Right lobe of liver (tissue), 6 donors: Measurements from ENCODE around the gene B3GALT6. TPM values are rescaled to one million over a fixed set of nuclear protein-coding genes. Genes with fewer than 3 reads are reported as not detected.

Experiments used
- ATAC-seq, 4 donors: fragments of 200-7000 bp; cut with Tn5 transposase; one replicate each; pipeline ENCODE4 v1.9.1; 2020; ENCODE audit warnings: mild to moderate bottlenecking in 4 of 4, moderate library complexity in 4 of 4
- DNase-seq, 3 donors: peaks; one replicate each; pipeline ENCODE4 v3.0.0-alpha.2; 2020
- H3K27ac ChIP-seq, 3 donors: fragments of 200-600 bp; one replicate each; pipeline ENCODE4 v1.8.0; 2022
- H3K27me3 ChIP-seq, 2 donors: fragments of 200-600 bp; one replicate each; pipeline ENCODE4 v1.8.0; 2022
- H3K36me3 ChIP-seq, 4 donors: fragments of 200-600 bp; sonication (generic) in 1 of 4; one replicate each; pipeline versions ENCODE4 v1.5.1 to v1.8.0; 2017 to 2022; ENCODE audit warnings: control low read depth in 1 of 4
- H3K4me1 ChIP-seq, 4 donors: fragments of 200-600 bp; sonication (generic) in 1 of 4; one replicate each; pipeline versions ENCODE4 v1.5.1 to v1.8.0; 2017 to 2022; ENCODE audit warnings: control low read depth in 1 of 4
- H3K4me3 ChIP-seq, 3 donors: fragments of 200-600 bp; one replicate each; pipeline ENCODE4 v1.8.0; 2022
- H3K9me3 ChIP-seq, 4 donors: fragments of 200-600 bp; sonication (generic) in 1 of 4; one replicate each; pipeline versions ENCODE4 v1.5.1 to v1.8.0; 2017 to 2022; ENCODE audit warnings: control low read depth in 1 of 4
- POLR2A ChIP-seq: fragments of 450-650 bp; IDR thresholded peaks from one replicate; pipeline ENCODE4 v1.6.1; 2017; ENCODE audit warnings: antibody characterized with exemption, mild to moderate bottlenecking
- WGBS: methylation state at CpG from one replicate; pipeline ENCODE4 v1.1.6; 2018; ENCODE audit warnings: low coverage, low lambda C conversion rate; ENCODE audit not compliant: insufficient coverage; ENCODE audit errors: missing lambda C conversion rate; 5-methylcytosine and 5-hydroxymethylcytosine counted together
- intact Hi-C, 2 donors: fragments of 100-400 bp; cut with DNase I; formaldehyde crosslinking; loops; one replicate each; pipeline versions ENCODE4 v1.11.2 to v1.14.1; 2022
- total RNA-seq, 6 experiments: library from RNA; depleted of rRNA in 2 of 6; stranded (reverse); fragments of >200 nt in 2 of 6; fragmentation: NEBNext Ultra II Directional in 3 of 6; extraction: Animal tissue kit (Norgen Biotek cat#: 25700) in 3 of 6; gene quantifications; one replicate each; pipeline versions ENCODE4 v1.1.0 to v1.2.4, GENCODE V29; 2016 to 2023
- TF ChIP-seq, protein P1 (sequence below), 4 donors: fragments of 200-600 bp in 3 of 4; fragments of 450-650 bp in 1 of 4; IDR thresholded peaks; one replicate each; pipeline versions ENCODE4 v1.5.1 to v1.8.0; 2016 to 2022; ENCODE audit warnings: antibody characterized with exemption in 4 of 4, mild to moderate bottlenecking in 2 of 4
- donor health status: DM: no; HTN: yes; CAD: no.
- donor health status: DM: no; HTN: no; CAD: no.
- donor health status: DM: no; HTN: no; CAD: no.
- donor health status: DM: no; HTN: yes; CAD: no.
- donor health status: DM: no; HTN: yes; CAD: no.

B3GALT6 gene
- total RNA-seq, 6 experiments from 2014 or later = 6.3 to 14.3 (median 7.8) TPM

DNA sequence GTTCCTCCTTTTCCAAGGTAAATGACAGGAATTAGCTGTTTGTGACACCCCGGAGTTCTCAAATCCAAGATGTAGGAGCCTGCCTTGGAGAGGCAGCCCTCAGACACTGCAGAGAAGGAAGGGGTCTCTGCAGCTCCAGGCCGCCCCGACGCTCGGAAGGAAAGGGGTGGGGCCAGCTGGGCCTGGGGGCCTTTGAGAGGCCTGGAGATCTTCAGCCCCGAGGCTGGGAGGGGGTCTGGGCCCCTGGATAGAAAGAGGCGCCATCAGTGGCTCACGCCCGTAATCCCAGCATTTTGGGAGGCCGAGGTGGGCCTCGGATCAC lies 24.5 kb upstream of the B3GALT6 start:
- no peaks in the 10 kb centered on the region for H3K9me3 ChIP-seq
- H3K27ac ChIP-seq = no peak overlapping the region
- ATAC-seq (no peak), DNase-seq (no peak)
- no peaks in the 10 kb centered on the region for H3K36me3 ChIP-seq
- intact Hi-C loops = no loop called here
- peaks cover 0 to 5% (median 0%) of the 10 kb centered on the region in 4 donors for H3K4me1 ChIP-seq
- no peak overlapping the region for H3K4me3 ChIP-seq
- H3K27me3 ChIP-seq = peaks cover 0 to 15% of the 10 kb centered on the region in 2 donors
- TF ChIP-seq, protein P1, sequence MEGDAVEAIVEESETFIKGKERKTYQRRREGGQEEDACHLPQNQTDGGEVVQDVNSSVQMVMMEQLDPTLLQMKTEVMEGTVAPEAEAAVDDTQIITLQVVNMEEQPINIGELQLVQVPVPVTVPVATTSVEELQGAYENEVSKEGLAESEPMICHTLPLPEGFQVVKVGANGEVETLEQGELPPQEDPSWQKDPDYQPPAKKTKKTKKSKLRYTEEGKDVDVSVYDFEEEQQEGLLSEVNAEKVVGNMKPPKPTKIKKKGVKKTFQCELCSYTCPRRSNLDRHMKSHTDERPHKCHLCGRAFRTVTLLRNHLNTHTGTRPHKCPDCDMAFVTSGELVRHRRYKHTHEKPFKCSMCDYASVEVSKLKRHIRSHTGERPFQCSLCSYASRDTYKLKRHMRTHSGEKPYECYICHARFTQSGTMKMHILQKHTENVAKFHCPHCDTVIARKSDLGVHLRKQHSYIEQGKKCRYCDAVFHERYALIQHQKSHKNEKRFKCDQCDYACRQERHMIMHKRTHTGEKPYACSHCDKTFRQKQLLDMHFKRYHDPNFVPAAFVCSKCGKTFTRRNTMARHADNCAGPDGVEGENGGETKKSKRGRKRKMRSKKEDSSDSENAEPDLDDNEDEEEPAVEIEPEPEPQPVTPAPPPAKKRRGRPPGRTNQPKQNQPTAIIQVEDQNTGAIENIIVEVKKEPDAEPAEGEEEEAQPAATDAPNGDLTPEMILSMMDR (IDR thresholded peaks at IDR 0.05) = no peak
- no peak for TF ChIP-seq POLR2A
- 61% methylated on average over 11 of the region's 11 CpGs for WGBS

DNA sequence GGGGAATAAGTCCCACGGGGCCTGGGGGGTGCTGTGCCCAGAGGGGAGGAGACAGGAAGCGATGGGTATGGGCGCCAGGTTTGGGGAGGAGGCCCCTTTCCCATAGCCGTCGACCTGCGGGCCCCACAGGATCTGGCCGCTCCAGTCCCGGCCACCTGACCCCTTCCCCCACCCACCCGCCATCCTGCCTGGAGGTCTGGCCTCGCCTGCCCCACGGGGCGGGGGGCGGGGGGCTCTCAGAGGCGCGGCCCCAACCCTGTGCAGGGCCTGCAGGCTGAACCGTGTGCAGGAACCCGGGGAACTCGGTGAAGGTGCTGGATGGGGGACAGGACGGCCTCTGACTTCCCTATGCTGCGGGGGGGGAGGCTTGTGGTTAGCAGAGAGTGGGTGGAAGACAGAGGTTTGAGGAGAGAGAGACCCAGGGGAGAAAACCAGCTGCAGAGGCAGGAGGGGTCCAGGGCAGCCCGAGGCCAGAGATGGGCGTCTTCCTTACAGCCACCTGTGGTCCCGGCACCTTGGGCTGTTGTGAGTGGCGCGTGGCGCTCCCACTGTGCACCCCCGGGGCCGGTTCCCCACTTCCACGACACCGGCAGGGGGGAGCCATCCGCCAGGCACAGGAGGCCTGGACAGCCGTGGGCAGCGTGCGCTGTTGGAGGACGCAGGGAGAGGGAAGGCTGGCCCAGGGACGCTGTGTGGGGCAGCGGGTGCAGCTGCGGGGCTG lies 23.2 kb upstream of the B3GALT6 start:
- H3K27me3 ChIP-seq = peaks cover 0 to 15% of the 10 kb centered on the region in 2 donors
- no peak for ATAC-seq
- H3K4me1 ChIP-seq = peaks cover 0 to 5% (median 0%) of the 10 kb centered on the region in 4 donors
- 60% methylated on average over 2 of the region's 38 CpGs for WGBS
- intact Hi-C loops = no loop called here
- TF ChIP-seq POLR2A = no peak
- TF ChIP-seq, protein P1 (IDR thresholded peaks at IDR 0.05) = no peak
- H3K27ac ChIP-seq = no peak overlapping the region
- DNase-seq = peak in 2 of 3 donors; percentile 15 to 49
- H3K9me3 ChIP-seq = no peaks in the 10 kb centered on the region
- no peak overlapping the region for H3K4me3 ChIP-seq
- H3K36me3 ChIP-seq = no peaks in the 10 kb centered on the region

DNA sequence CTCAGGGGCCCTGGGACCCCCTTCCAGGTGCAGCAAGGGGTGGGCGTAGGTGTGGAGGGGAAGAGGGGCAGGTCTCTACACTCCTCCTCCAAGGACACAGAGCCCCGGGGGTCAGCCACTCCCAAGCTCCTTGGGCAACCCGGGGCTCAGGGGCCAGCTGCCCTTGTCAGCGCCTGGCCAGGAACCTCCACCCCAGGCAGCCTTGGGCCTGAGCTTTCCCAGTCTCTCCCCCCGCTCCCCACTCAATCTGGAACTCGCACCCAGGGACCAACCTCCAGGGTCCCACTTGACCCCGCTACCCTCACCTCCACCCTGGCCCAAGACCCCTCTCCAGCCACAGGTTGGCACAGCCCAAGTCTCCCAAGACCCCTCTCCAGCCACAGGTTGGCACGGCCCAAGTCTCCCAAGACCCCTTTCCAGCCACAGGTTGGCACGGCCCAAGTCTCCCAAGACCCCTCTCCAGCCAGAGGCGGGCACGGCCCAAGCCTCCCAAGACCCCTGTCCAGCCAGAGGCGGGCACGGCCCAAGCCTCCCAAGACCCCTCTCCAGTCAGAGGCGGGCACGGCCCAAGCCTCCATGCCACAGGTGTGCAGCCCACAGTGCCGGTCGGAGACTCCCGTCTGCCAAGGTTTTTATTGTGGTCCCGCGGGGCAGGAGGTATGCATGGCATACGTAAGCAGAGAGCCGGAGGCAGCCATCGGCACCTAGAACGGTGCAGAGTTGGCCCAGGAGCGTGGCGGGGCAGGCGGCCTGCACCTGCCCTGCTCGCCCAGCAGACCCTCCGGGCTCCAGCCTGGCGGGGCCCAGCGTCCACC lies 21.1 kb upstream of the B3GALT6 start:
- no peaks in the 10 kb centered on the region for H3K36me3 ChIP-seq
- ATAC-seq (no peak), DNase-seq (peak in 2 of 3 donors; percentile 16 to 49)
- H3K27me3 ChIP-seq = peaks cover 0 to 14% of the 10 kb centered on the region in 2 donors
- H3K9me3 ChIP-seq = no peaks in the 10 kb centered on the region
- H3K4me1 ChIP-seq = peaks cover 0 to 5% (median 0%) of the 10 kb centered on the region in 4 donors
- WGBS = 93% methylated on average over 6 of the region's 31 CpGs
- TF ChIP-seq, protein P1 (IDR thresholded peaks at IDR 0.05) = no peak
- TF ChIP-seq POLR2A = no peak
- H3K27ac ChIP-seq = no peak overlapping the region
- no peak overlapping the region for H3K4me3 ChIP-seq
- intact Hi-C loops = no loop called here

DNA sequence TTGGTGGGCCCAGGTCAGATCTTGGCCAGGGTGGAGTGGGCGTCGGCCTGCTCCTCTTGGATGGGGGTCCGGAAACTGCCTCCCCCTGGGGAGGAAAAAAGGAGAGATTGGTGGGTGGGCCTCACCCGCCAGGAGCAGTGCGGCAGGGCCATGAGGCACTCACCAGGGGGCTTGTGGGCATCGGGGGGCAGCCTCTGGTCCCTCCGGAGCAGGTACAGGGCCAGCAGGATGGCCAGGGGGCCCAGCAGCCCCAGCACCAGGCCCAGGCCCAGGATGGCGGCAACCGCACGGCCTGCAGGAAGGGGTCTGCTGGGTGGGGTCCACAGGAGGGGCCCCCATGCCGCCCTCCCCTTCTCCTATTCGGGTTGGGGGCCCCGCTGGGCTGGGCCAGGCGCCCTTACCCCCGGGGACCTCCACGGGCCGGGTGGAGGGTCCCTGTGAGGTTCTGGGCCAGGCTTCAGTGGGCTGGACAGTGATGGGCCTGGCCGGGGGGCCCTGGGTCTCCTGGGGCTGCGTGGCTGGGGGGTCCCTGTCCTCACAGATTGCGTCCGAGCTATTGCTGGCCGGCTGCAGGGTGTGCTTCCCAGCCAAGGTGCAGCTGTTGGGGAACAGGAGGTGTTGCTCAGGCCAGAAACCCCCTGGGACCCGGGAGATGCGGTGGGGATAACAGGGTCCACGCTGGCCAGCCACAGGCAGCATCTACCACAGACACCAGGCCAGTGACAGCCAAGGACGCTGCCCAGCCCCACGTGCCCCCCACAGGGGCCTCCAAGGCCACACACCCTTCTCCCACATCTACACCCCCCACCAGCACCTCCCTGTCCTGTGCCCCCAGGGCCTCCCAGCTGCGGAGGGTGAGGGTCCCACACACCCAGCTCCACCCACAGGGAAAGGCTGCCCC lies 20.2 kb upstream of the B3GALT6 start:
- TF ChIP-seq POLR2A = no peak
- TF ChIP-seq, protein P1 (IDR thresholded peaks at IDR 0.05) = no peak

More for the DNA sequence above, 20.2 kb upstream of the B3GALT6 start:
- DNase-seq (peak in 2 of 3 donors; percentile 13 to 49), ATAC-seq (no peak)
- Histone ChIP-seq H3K36me3 (peaks cover 0 to 2% (median 0%) of the 10 kb centered on the region in 4 donors), H3K4me1 (no peaks in the 10 kb centered on the region), H3K27me3 (peaks cover 0 to 5% of the 10 kb centered on the region in 2 donors), H3K4me3 (no peak overlapping the region), H3K27ac (no peak overlapping the region), H3K9me3 (no peaks in the 10 kb centered on the region)
- intact Hi-C loops = no loop called here
- WGBS = 44% methylated on average over 3 of the region's 28 CpGs
